HG03378 (cell line): ENCODE measurements around the gene ATP13A4.

Experiments
- ATAC-seq: cut with Tn5 transposase; IDR thresholded peaks from one replicate; pipeline ENCODE4 v1.9.1; 2021; ENCODE audit warnings: mild to moderate bottlenecking, moderate library complexity; ENCODE audit not compliant: unreplicated experiment

Gene ATP13A4

GRCh38 chr3:193407688-193408087, 147.0 kb downstream of the ATP13A4 start:
- no peak for ATAC-seq

- no peak for ATAC-seq
Measured at GRCh38 chr3:193407112-193407511, 147.6 kb downstream of the ATP13A4 start.

GRCh38 chr3:193403307-193403706, 151.4 kb downstream of the ATP13A4 start:
- ATAC-seq: no peak

- ATAC-seq: no peak
Measured at GRCh38 chr3:193400304-193400703, 154.4 kb downstream of the ATP13A4 start.

- no peak for ATAC-seq
Measured at GRCh38 chr3:193396451-193397244, 158.0 kb downstream of the ATP13A4 start.

GRCh38 chr3:193391902-193392301, 162.8 kb downstream of the ATP13A4 start:
- ATAC-seq: no peak

GRCh38 chr3:193389335-193389734, 165.4 kb downstream of the ATP13A4 start:
- ATAC-seq: no peak

- ATAC-seq: no peak
Measured at GRCh38 chr3:193388361-193388760, 166.3 kb downstream of the ATP13A4 start.

- ATAC-seq: no peak
Measured at GRCh38 chr3:193387596-193387995, 167.1 kb downstream of the ATP13A4 start.

- ATAC-seq: no peak
Measured at GRCh38 chr3:193378706-193379105, 176.0 kb downstream of the ATP13A4 start, which contains the start of gene ATP13A5. Gene ATP13A5 (minus strand): TSS chr3:193378753. CDS start chr3:193378725, 28 bp downstream.

- no peak for ATAC-seq
Measured at GRCh38 chr3:193377591-193377990, 177.1 kb downstream of the ATP13A4 start.

GRCh38 chr3:193375614-193376013, 179.1 kb downstream of the ATP13A4 start:
- ATAC-seq: no peak

GRCh38 chr3:193372783-193373182, 181.9 kb downstream of the ATP13A4 start:
- ATAC-seq: no peak

GRCh38 chr3:193367868-193368267, 186.8 kb downstream of the ATP13A4 start:
- no peak for ATAC-seq

- ATAC-seq: no peak
Measured at GRCh38 chr3:193357291-193357690, 197.4 kb downstream of the ATP13A4 start.

- ATAC-seq: no peak
Measured at GRCh38 chr3:193354423-193354822, 200.3 kb downstream of the ATP13A4 start.
